ENCODE measurements around the gene SERPINA3.
"Not testable (repeated sequence)": the region's sequence is repeated elsewhere in the genome, so short reads cannot be mapped to it uniquely, and the experiment has no call there.

Gene SERPINA3

DNA sequence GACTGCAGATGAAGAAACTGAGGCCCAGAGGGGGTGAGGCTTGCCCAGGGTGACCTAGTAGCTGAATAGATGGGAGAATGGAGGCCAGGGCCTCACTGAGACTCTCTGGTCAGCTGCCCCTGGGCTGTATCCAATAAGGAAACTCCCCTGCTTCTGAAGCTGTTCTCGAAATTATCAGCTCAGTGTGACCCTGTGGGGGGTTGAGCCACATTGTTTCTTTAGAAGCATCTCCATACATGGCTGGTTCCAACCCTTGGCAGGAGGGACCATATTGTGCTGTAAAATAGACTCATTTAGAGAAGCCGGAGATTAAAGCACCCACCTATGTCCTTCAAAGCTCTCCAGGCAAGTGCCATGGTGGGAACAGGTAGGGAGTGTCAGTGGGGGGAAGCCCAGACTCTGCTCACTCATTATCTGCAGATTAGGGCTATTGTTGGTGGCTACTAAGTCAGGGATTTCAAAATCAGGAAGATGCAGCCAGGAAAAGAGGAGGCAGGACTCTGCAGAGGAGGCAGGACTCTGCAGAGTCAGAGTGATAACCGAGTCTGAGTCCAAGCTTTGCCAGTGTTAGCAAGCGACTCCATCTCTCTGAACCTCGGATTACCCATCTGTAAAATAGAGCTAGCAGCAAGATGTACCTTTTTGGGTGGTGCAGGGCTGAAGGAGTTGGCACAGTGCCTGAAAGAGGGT lies 27.5 kb upstream of the SERPINA3 start:
- no peak for DNase-seq

GRCh38 chr14:94586635-94587034 lies 25.6 kb upstream of the SERPINA3 start:
- DNase-seq, result no peak

GRCh38 chr14:94588311-94588710 lies 23.9 kb upstream of the SERPINA3 start:
- no peak for DNase-seq

DNA sequence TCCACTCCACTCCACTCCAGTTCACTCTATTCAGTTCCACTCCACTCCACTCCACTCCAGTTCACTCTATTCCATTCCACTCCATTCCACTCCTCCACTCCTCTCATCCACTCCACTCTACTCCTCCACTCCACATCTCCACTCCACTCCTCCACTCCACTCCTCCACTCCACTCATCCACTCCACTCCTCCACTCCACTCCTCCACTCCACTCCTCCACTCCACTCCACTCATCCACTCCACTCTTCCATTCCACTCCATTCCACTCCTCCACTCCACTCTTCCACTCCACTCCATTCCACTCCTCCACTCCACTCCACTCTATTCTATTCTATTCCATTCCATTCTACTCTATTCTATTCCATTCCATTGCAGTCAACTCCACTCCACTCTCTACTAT lies 21.1 kb upstream of the SERPINA3 start:
- DNase-seq, result no peak

DNA sequence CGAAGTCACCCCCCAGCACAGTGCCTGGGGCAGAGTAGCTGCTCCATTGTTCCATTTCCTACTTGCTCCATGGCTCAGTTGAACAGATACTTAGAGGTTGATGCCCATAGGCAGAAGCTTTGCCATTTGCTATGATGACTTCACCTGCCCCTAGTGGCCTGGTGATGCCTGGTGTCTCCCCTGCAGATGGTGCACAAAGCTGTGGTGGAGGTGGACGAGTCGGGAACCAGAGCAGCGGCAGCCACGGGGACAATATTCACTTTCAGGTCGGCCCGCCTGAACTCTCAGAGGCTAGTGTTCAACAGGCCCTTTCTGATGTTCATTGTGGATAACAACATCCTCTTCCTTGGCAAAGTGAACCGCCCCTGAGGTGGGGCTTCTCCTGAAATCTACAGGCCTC lies 20.3 kb upstream of the SERPINA3 start:
- no peak for DNase-seq

- DNase-seq, result no peak
Observed at GRCh38 chr14:94592457-94592856, 19.7 kb upstream of the SERPINA3 start.

DNA sequence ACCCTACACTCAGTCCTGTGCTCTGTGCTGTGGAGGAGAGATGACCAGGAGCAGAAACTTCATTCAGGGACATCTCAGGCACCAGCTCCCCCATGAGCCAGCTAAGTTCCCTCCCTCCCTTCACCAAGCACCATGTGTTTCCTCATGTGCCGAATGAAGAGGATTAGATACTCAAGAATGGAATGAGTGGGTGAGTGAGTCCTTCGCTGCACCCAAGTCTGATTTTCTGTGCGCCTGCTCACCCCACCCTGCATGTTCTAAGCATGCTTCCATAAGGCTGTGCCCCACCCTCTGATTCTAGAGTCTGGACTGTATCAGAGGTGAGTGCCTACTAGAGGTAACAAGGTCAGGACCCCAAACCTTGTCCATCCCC lies 18.8 kb upstream of the SERPINA3 start:
- no peak for DNase-seq

DNA sequence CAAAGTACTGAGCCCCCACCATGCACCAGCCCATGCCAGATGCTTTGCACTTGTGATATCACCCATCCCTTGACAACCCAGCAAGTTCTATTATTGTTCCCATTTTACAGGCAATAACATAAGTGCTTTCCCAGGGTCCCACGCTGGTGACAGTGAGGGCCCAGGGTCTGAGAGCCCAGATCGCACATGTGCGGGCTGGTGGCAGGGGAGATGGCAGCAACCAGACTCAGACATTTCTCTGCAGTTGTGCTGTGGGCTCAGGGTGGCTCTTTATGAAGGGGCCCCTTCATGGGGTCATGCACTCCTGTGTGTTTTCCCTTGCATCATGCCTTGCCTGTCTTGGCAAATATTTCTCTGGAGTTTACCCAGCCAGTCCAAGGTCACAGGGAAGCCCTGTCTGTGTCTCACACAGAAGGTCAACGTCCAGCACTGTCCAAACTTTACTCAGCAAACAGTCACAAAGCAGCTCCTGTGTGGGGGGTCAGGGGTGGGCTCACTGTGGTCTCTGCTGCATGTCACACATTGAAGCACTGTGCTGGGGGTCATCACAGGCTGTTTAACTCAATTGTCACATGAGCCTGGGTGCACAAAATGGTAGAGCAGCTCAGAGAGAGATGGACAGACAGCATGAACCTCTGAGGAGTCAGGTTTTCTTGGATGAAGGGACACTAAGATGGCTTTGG lies 18.3 kb upstream of the SERPINA3 start:
- DNase-seq, result no peak

DNA sequence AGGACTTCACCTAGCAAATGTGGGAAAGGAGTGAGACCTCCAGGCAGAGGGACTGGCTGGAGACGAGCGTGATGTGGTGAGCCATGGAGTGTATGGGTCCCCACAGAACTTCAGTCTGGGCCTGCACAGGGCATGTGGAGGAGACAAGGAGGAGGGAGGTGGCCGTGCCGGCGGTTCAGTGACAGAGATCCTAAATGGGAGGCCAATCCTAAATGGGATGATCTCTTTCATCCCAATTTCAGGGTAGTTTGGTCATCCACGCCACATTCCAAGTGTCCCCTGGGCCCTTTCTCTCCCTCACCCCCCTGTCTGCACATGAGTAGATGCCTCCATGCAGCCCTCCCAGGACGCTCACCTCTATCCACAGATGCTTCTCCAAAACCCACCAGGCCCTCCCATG lies 17.8 kb upstream of the SERPINA3 start:
- DNase-seq, result no peak

DNA sequence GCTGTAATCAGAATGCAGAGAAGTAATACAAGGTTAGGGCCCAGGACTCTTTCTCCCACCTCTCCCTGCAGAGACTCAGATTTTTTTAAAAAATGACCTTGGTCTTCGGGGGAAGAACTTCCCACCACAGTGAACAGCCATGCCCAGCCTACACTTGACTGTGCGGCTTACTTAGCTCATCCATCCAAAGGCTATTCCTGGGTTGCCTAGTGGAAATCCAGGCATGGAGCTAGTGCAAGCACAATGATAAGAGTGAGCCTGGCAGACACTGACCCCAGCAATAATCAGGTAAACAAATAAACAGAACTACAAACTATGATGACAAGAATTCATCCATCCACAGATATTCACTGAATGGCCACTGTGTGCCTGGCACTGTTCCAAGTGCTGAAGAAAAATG lies 16.3 kb upstream of the SERPINA3 start:
- no peak for DNase-seq

DNA sequence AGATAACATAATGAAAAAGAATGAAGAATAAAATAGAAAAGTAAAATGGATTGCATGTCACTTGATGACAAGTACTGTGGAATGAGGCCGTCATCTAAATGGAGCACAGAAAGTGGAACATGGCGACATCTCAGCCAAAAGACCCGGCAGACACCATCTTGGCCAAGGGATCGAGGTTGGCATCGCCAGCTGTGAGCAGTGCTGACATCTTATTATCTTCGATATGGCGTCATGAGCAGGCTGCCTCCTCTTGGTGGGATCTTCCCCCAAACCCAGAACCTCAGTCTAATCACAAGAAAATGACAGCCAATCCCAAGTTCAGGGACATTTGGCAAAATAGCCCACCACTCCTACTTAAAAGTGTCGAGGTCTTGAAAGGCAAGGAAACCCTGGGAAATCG lies 15.8 kb upstream of the SERPINA3 start:
- DNase-seq, result no peak

- no peak for DNase-seq
Observed at GRCh38 chr14:94597788-94598187, 14.4 kb upstream of the SERPINA3 start.

- no peak for DNase-seq
Observed at GRCh38 chr14:94598506-94598815, 13.7 kb upstream of the SERPINA3 start.

GRCh38 chr14:94598816-94599655 lies 13.2 kb upstream of the SERPINA3 start:
- peak; percentile 98 for DNase-seq

GRCh38 chr14:94599656-94600004 lies 12.6 kb upstream of the SERPINA3 start:
- DNase-seq, result no peak

GRCh38 chr14:94600148-94600545 lies 12.0 kb upstream of the SERPINA3 start:
- no peak for DNase-seq

GRCh38 chr14:94601884-94602391 lies 10.3 kb upstream of the SERPINA3 start:
- peak; percentile 83 for DNase-seq

- no peak for DNase-seq
Observed at GRCh38 chr14:94602722-94603121, 9.5 kb upstream of the SERPINA3 start.

DNA sequence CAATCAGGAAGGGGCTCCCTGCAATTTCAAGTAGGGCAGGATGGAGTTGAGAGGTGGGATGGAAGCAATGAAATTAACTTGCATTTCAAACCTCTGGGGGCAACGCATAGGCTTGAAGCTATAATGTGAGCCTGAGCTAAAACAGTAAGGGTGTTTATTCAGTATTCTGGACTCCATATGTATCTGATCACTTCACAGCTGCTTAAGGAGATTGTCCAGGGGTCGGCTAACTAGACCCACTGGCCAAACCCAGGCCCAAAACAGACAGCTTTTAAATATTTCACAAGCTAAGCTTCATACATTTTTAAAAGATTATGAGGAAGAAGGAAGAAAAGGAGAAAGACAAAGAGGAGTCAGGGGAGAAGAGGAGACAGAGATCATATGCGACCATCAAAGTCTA lies 6.8 kb upstream of the SERPINA3 start:
- DNase-seq, result no peak

- not testable (repeated sequence) for DNase-seq
Observed at GRCh38 chr14:94608966-94609365, 3.2 kb upstream of the SERPINA3 start.

- no peak for DNase-seq
Observed at GRCh38 chr14:94611179-94611578, 1.0 kb upstream of the SERPINA3 start.

DNA sequence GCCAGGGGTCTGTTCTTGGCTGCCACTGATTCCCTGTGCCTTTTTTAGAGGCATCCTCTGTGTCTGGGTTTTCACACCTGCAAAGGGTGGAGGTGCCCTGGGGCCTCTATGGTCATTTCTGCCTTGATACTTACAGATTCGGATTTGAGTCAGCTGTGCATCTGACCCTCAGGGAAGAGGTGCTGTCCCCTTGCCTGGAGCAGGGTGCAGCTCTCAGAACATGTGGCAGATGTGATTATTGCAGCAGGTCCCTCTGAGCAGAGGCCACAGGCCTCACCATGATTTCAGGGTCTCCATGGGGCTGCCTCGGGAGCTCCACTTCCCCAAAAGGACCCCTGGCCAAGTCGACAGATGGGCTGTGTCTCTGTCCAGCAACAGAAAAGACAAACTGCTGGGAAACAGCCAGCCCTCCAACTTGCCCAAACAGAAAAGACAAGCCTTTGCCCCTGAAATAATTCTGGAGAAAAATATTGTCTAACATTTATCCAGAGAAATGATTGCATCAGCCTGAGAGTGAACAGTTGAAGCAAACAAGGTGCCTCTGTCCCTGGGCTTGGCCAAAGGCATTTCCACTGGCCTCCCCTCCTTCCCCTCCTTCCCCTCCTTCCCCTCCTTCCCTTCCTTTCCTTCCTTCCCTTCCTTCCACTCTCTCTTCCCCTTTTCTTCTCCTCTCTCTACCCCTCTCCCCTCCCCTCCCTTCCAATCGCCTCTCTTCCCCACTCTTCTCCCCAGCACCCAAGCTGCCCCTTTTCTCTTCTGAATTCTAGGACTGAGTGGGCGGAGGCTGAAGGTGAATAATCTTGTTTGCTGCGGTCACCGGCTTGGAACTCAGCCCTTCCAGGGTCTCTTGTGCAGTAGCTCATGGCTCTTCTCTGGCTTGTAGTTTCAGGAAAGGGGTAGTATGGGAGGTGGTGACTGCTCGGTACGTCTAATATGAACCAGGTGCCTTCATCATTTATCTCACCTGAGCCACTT lies 676 bp downstream of the SERPINA3 start:
- no peak for DNase-seq
